Measurements from ENCODE around the gene PTGFRN. TPM values are rescaled to one million over a fixed set of nuclear protein-coding genes. Genes with fewer than 3 reads are reported as not detected.

Gene PTGFRN
- total RNA-seq, 1 experiment from 2014 or later = 38.7 TPM

DNA sequence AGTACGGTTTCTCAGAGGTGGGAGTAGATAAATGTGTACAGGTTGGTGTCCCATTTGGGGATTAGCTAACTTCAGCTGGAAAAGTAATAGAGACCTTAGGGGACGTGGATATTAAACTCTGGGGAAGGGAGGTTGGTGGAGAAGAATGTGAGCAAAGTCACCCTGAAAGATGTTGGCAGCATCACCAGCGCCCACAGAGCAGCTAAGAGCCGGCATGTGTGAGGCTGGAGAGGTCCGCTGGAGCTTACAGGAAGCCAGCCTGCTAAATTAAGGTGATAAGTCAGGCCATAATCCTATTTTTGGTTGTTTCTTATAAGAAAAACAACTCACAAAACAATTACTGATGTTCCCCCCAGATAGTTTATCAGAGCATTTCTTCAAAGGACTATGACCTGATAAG, 12.2 kb downstream of the PTGFRN start:
- Mint-ChIP-seq H3K4me3 (no peak overlapping the region), H3K9me3 (no peaks in the 10 kb centered on the region), H3K27me3 (ENCODE audit: low read depth) (no peaks in the 10 kb centered on the region), H3K27ac (no peak overlapping the region; the same call in 1 of the 2 replicates), H3K4me1 (peaks cover 4% of the 10 kb centered on the region; the same call in 1 of the 2 replicates), H3K36me3 (no peaks in the 10 kb centered on the region)
- DNase-seq (ENCODE audit: low spot score) (no peak), ATAC-seq (no peak)
- CTCF ChIA-PET = no interaction called here
- POLR2A ChIA-PET = no interaction called here
- TF ChIP-seq, protein P1, sequence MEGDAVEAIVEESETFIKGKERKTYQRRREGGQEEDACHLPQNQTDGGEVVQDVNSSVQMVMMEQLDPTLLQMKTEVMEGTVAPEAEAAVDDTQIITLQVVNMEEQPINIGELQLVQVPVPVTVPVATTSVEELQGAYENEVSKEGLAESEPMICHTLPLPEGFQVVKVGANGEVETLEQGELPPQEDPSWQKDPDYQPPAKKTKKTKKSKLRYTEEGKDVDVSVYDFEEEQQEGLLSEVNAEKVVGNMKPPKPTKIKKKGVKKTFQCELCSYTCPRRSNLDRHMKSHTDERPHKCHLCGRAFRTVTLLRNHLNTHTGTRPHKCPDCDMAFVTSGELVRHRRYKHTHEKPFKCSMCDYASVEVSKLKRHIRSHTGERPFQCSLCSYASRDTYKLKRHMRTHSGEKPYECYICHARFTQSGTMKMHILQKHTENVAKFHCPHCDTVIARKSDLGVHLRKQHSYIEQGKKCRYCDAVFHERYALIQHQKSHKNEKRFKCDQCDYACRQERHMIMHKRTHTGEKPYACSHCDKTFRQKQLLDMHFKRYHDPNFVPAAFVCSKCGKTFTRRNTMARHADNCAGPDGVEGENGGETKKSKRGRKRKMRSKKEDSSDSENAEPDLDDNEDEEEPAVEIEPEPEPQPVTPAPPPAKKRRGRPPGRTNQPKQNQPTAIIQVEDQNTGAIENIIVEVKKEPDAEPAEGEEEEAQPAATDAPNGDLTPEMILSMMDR (IDR thresholded peaks at IDR 0.05) = no peak

DNA sequence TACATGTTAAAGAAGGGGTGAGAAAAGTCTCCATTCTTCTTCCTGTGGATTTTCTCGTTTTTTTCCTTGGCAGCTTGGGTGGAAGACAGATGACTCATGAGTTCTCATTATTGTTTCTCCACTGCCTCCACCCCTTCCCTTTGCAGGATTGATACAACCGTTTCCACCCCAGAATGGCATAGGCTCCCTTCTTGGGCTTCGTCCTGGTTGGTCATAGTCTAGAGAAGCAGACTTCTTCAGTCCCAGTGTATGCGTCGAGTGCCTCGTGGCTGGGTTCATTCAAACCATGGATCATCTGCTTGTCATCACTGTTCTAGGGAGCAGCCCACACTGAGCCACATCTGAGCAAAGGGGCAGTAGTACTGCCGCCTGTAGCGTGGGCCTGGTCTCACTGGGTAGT, 13.7 kb downstream of the PTGFRN start:
- Mint-ChIP-seq H3K27me3 (ENCODE audit: low read depth) (no peaks in the 10 kb centered on the region), H3K36me3 (no peaks in the 10 kb centered on the region), H3K4me3 (no peak overlapping the region), H3K27ac (no peak overlapping the region), H3K4me1 (peaks cover 4% of the 10 kb centered on the region; the same call in 1 of the 2 replicates), H3K9me3 (no peaks in the 10 kb centered on the region)
- ChIA-PET POLR2A (no interaction called here), CTCF (no interaction called here)
- no peak for TF ChIP-seq SMAD3 (CRISPR knock-in tag; IDR thresholded peaks at IDR 0.05; ENCODE audit: borderline replicate concordance)
- TF ChIP-seq ETV6 (CRISPR knock-in tag; IDR thresholded peaks at IDR 0.05) = no peak
- TF ChIP-seq, protein P2, sequence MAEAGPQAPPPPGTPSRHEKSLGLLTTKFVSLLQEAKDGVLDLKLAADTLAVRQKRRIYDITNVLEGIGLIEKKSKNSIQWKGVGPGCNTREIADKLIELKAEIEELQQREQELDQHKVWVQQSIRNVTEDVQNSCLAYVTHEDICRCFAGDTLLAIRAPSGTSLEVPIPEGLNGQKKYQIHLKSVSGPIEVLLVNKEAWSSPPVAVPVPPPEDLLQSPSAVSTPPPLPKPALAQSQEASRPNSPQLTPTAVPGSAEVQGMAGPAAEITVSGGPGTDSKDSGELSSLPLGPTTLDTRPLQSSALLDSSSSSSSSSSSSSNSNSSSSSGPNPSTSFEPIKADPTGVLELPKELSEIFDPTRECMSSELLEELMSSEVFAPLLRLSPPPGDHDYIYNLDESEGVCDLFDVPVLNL (CRISPR knock-in tag; IDR thresholded peaks at IDR 0.05; ENCODE audit: borderline replicate concordance, low read depth) = no peak
- TF ChIP-seq MXD4 (CRISPR knock-in tag; IDR thresholded peaks at IDR 0.05; ENCODE audit: borderline replicate concordance) = no peak
- TF ChIP-seq HMGA2 (CRISPR knock-in tag; IDR thresholded peaks at IDR 0.05) = no peak
- DNase-seq (ENCODE audit: low spot score) (no peak), ATAC-seq (no peak)

DNA sequence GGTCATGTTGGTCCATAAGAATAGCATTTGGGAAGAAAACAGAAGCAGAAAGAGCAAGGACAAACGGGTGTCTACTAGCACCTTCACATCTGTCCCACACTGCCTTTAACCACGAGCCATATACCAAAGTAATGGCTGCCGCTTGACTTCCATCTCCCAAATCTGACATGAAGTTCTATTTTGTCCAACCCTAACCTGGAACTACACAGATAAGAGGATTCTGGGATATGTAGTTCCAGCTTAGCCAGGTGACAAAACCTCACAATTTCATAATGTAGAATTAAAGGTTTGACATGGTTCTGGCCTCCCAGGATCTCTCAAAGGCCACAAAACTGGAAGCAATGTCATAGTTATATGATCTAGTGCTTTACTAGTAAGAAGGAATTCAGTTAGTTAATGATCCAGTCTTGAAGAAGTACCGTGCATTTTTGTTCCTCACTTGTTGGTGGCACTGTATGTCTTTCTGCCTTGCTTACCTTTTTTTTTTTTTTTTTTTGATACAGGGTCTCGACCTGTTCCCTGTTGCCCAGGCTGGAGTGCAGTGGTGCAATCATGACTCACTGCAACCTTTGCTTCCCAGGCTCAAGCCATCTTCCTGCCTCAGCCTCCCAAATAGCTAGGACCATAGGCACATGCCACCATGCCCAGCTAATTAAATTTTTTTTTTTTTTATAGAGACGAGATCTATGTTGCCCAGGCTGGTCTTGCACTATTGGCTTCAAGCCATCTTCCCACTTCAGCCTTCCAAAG, 17.5 kb downstream of the PTGFRN start:
- DNase-seq (ENCODE audit: low spot score) (no peak), ATAC-seq (no peak)
- Mint-ChIP-seq H3K27me3 (ENCODE audit: low read depth) (no peaks in the 10 kb centered on the region), H3K27ac (no peak overlapping the region), H3K4me3 (no peak overlapping the region), H3K4me1 (peaks cover 8% of the 10 kb centered on the region), H3K9me3 (no peaks in the 10 kb centered on the region), H3K36me3 (no peaks in the 10 kb centered on the region)
- TF ChIP-seq, protein P3, sequence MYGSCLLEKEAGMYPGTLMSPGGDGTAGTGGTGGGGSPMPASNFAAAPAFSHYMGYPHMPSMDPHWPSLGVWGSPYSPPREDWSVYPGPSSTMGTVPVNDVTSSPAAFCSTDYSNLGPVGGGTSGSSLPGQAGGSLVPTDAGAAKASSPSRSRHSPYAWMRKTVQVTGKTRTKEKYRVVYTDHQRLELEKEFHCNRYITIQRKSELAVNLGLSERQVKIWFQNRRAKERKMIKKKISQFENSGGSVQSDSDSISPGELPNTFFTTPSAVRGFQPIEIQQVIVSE (CRISPR knock-in tag; IDR thresholded peaks at IDR 0.05; ENCODE audit: borderline replicate concordance) = no peak
- TF ChIP-seq, protein P4, sequence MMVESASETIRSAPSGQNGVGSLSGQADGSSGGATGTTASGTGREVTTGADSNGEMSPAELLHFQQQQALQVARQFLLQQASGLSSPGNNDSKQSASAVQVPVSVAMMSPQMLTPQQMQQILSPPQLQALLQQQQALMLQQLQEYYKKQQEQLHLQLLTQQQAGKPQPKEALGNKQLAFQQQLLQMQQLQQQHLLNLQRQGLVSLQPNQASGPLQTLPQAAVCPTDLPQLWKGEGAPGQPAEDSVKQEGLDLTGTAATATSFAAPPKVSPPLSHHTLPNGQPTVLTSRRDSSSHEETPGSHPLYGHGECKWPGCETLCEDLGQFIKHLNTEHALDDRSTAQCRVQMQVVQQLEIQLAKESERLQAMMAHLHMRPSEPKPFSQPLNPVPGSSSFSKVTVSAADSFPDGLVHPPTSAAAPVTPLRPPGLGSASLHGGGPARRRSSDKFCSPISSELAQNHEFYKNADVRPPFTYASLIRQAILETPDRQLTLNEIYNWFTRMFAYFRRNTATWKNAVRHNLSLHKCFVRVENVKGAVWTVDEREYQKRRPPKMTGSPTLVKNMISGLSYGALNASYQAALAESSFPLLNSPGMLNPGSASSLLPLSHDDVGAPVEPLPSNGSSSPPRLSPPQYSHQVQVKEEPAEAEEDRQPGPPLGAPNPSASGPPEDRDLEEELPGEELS (CRISPR knock-in tag; IDR thresholded peaks at IDR 0.05) = no peak
- ChIA-PET CTCF (no interaction called here), POLR2A (no interaction called here)

DNA sequence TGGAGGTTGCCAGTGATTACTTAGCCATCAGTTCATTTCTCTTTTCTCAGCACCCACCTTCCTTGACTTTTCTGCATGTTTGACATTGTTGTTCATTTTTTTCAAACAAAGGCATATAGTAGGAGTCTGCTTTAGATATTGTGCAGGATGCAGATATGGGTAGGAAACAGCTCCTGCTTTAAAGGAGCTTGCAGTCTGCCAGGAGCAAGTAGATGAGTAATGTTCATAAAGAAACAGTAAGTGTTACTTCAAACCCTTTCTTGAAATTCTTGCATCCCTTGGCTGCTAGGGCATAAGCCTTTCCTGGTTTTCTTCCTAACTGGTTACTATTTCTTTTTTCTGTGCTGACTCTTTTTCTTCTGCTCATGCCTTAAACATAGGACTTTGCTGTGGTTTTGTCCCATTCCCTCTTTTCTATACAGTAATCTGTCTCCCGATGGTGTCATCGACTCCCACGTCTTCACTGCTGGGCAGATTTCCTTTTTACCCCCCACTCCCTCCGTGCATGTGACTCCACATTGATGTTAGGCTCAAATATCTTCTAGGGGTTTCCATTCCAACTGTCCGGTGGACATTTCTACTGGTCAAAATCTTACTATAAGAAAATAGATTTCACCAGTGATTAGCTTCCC, 20.4 kb downstream of the PTGFRN start:
- CTCF ChIA-PET = no interaction called here
- TF ChIP-seq NFATC4 (CRISPR knock-in tag; IDR thresholded peaks at IDR 0.05) = no peak
- TF ChIP-seq, protein P5, sequence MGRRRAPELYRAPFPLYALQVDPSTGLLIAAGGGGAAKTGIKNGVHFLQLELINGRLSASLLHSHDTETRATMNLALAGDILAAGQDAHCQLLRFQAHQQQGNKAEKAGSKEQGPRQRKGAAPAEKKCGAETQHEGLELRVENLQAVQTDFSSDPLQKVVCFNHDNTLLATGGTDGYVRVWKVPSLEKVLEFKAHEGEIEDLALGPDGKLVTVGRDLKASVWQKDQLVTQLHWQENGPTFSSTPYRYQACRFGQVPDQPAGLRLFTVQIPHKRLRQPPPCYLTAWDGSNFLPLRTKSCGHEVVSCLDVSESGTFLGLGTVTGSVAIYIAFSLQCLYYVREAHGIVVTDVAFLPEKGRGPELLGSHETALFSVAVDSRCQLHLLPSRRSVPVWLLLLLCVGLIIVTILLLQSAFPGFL (CRISPR knock-in tag; IDR thresholded peaks at IDR 0.05; ENCODE audit: borderline replicate concordance) = no peak
- TF ChIP-seq, protein P6, sequence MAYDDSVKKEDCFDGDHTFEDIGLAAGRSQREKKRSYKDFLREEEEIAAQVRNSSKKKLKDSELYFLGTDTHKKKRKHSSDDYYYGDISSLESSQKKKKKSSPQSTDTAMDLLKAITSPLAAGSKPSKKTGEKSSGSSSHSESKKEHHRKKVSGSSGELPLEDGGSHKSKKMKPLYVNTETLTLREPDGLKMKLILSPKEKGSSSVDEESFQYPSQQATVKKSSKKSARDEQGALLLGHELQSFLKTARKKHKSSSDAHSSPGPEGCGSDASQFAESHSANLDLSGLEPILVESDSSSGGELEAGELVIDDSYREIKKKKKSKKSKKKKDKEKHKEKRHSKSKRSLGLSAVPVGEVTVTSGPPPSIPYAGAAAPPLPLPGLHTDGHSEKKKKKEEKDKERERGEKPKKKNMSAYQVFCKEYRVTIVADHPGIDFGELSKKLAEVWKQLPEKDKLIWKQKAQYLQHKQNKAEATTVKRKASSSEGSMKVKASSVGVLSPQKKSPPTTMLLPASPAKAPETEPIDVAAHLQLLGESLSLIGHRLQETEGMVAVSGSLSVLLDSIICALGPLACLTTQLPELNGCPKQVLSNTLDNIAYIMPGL (CRISPR knock-in tag; IDR thresholded peaks at IDR 0.05) = no peak
- TF ChIP-seq, protein P7, sequence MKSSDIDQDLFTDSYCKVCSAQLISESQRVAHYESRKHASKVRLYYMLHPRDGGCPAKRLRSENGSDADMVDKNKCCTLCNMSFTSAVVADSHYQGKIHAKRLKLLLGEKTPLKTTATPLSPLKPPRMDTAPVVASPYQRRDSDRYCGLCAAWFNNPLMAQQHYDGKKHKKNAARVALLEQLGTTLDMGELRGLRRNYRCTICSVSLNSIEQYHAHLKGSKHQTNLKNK (CRISPR knock-in tag; IDR thresholded peaks at IDR 0.05) = no peak
- TF ChIP-seq, protein P3 (CRISPR knock-in tag; IDR thresholded peaks at IDR 0.05; ENCODE audit: borderline replicate concordance) = no peak
- TF ChIP-seq JAZF1 (CRISPR knock-in tag; IDR thresholded peaks at IDR 0.05) = no peak
- no peak for TF ChIP-seq ZBTB21 (CRISPR knock-in tag; IDR thresholded peaks at IDR 0.05; ENCODE audit: borderline replicate concordance)
- no peaks in the 10 kb centered on the region for H3K27me3 Mint-ChIP-seq (ENCODE audit: low read depth)

More for the DNA sequence above, 20.4 kb downstream of the PTGFRN start:
- Mint-ChIP-seq H3K4me3 (no peak overlapping the region), H3K9me3 (no peaks in the 10 kb centered on the region), H3K4me1 (peaks cover 13% of the 10 kb centered on the region), H3K36me3 (peaks cover 8% of the 10 kb centered on the region), H3K27ac (no peak overlapping the region)
- no peak for DNase-seq (ENCODE audit: low spot score)
- POLR2A ChIA-PET = no interaction called here
- ATAC-seq = no peak

Measured in WTC11 (cell line).